NCI-H1048 (cell line): Measurements from ENCODE around the gene BCL10.
"Not testable (repeated sequence)": the region's sequence is repeated elsewhere in the genome, so short reads cannot be mapped to it uniquely, and the experiment has no call there.

Experiments used
- DNase-seq: peaks from one replicate; lab custom pipeline; 2025; lab: John Stamatoyannopoulos, UW

Gene BCL10

GRCh38 chr1:85264150-85264549, 12.3 kb downstream of the BCL10 start:
- no peak for DNase-seq

GRCh38 chr1:85262985-85263384, 13.4 kb downstream of the BCL10 start:
- no peak for DNase-seq

GRCh38 chr1:85259912-85260274, 16.5 kb downstream of the BCL10 start:
- no peak for DNase-seq

GRCh38 chr1:85259118-85259911, 17.1 kb downstream of the BCL10 start, which contains the start of gene C1orf52:
Gene C1orf52, minus strand, starts transcription at chr1:85259662. Its CDS starts 29 bp downstream, at chr1:85259633.
- DNase-seq = peak; percentile 80

- no peak for DNase-seq
Measured at GRCh38 chr1:85258536-85259117, 17.8 kb downstream of the BCL10 start.

GRCh38 chr1:85249042-85249441, 27.4 kb downstream of the BCL10 start:
- DNase-seq = not testable (repeated sequence)

- no peak for DNase-seq
Measured at GRCh38 chr1:85245891-85246290, 30.5 kb downstream of the BCL10 start.

GRCh38 chr1:85245456-85245855, 31.0 kb downstream of the BCL10 start:
- DNase-seq = no peak

GRCh38 chr1:85244271-85245061, 32.0 kb downstream of the BCL10 start:
- DNase-seq = no peak

- DNase-seq = no peak
Measured at GRCh38 chr1:85243372-85243771, 33.1 kb downstream of the BCL10 start.

GRCh38 chr1:85240643-85241042, 35.8 kb downstream of the BCL10 start:
- no peak for DNase-seq

- DNase-seq = no peak
Measured at GRCh38 chr1:85240174-85240601, 36.2 kb downstream of the BCL10 start.

- no peak for DNase-seq
Measured at GRCh38 chr1:85237613-85238012, 38.8 kb downstream of the BCL10 start.

GRCh38 chr1:85230305-85230977, 46.0 kb downstream of the BCL10 start:
- DNase-seq = no peak

- DNase-seq = no peak
Measured at GRCh38 chr1:85229574-85230097, 46.8 kb downstream of the BCL10 start.

- no peak for DNase-seq
Measured at GRCh38 chr1:85228972-85229371, 47.5 kb downstream of the BCL10 start.

GRCh38 chr1:85225624-85226380, 50.6 kb downstream of the BCL10 start:
- DNase-seq = no peak

- no peak for DNase-seq
Measured at GRCh38 chr1:85224734-85225623, 51.5 kb downstream of the BCL10 start.

GRCh38 chr1:85224295-85224694, 52.1 kb downstream of the BCL10 start:
- no peak for DNase-seq

- DNase-seq = no peak
Measured at GRCh38 chr1:85223334-85223733, 53.1 kb downstream of the BCL10 start.
